Measurements from ENCODE around the gene CAPNS2. TPM values are rescaled to one million over a fixed set of nuclear protein-coding genes. Genes with fewer than 3 reads are reported as not detected.

CAPNS2 gene
- total RNA-seq, 2 experiments from 2014 or later: not detected

DNA sequence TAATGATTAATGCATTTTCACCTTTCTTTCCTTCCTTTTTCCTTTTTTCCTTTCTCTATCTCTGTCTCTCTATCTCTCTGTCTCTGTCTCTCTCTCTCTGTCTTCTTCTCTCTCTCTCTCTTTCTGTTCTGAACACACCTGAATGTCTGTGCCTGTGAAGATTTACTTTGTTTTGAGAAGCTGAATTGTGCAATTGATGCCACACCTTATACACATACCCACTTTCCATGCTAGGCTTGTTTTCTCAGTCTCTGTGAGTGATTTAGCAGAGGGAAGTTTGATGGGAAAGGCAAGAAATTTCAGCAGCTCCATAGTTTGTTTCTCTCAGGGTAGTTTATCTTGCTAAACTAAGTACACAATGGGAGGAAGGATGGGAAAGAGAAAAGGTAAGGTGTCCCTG is 9.3 kb upstream of the CAPNS2 start:
- intact Hi-C loops (cut with micrococcal nuclease; ENCODE audit: unreplicated experiment): no loop called here
- Histone ChIP-seq H4K20me1 (ENCODE audit: insufficient read depth, low read length) (no peaks in the 10 kb centered on the region), H2AFZ (ENCODE audit: low read length) (no peak overlapping the region), H3K9me2 (ENCODE audit: insufficient read depth, low read length) (no peaks in the 10 kb centered on the region), H3K4me2 (ENCODE audit: low read length) (no peak overlapping the region), H3K4me3 (ENCODE audit: low read depth, low read length, poor library complexity, severe bottlenecking) (no peak overlapping the region), H3K27ac (ENCODE audit: low read depth, low read length, poor library complexity, severe bottlenecking) (no peak overlapping the region), H3K36me3 (ENCODE audit: insufficient read depth, low read length) (no peaks in the 10 kb centered on the region), H3K79me2 (ENCODE audit: insufficient read depth, low read depth, low read length) (no peaks in the 10 kb centered on the region), H3K9me3 (ENCODE audit: low read length) (no peaks in the 10 kb centered on the region), H3K4me1 (ENCODE audit: insufficient read depth, low read length, poor library complexity, severe bottlenecking) (no peaks in the 10 kb centered on the region)
- BruUV-seq (replicated peaks): no TSS peak
- ChIA-PET POLR2A (no interaction called here), CTCF (ENCODE audit: unreplicated experiment) (no interaction called here)
- no peak for DNase-seq (ENCODE audit: low spot score)
- TF ChIP-seq, protein P1, sequence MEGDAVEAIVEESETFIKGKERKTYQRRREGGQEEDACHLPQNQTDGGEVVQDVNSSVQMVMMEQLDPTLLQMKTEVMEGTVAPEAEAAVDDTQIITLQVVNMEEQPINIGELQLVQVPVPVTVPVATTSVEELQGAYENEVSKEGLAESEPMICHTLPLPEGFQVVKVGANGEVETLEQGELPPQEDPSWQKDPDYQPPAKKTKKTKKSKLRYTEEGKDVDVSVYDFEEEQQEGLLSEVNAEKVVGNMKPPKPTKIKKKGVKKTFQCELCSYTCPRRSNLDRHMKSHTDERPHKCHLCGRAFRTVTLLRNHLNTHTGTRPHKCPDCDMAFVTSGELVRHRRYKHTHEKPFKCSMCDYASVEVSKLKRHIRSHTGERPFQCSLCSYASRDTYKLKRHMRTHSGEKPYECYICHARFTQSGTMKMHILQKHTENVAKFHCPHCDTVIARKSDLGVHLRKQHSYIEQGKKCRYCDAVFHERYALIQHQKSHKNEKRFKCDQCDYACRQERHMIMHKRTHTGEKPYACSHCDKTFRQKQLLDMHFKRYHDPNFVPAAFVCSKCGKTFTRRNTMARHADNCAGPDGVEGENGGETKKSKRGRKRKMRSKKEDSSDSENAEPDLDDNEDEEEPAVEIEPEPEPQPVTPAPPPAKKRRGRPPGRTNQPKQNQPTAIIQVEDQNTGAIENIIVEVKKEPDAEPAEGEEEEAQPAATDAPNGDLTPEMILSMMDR (conservative IDR thresholded peaks at IDR 0.05; ENCODE audit: low read length): no peak
- no peak for TF ChIP-seq EZH2phosphoT487 (IDR thresholded peaks at IDR 0.05; ENCODE audit: borderline replicate concordance, low read depth, low read length)

DNA sequence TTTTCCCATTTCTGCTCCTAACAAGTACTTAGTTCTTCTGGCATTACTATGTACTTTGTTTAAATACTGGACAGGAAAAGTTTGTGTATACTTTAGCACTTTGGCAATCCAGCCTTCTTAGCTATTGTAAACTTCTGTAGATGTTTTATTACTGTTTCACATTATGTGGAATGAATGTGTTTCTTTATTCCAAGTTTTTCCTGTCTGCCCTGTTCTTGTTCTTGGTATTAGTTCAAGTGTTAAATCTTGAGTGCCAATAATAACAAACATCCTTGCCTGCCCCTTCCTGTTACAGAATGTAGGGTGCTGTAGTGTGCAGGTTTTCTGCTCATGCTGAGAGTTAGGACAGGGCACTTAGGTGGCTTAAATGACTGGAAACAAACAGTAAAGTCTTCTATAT is 7.3 kb upstream of the CAPNS2 start:
- H3K4me2 ChIP-seq (ENCODE audit: low read length): no peak overlapping the region
- intact Hi-C loops (cut with micrococcal nuclease; ENCODE audit: unreplicated experiment): no loop called here
- H4K20me1 ChIP-seq (ENCODE audit: insufficient read depth, low read length): no peaks in the 10 kb centered on the region

DNA sequence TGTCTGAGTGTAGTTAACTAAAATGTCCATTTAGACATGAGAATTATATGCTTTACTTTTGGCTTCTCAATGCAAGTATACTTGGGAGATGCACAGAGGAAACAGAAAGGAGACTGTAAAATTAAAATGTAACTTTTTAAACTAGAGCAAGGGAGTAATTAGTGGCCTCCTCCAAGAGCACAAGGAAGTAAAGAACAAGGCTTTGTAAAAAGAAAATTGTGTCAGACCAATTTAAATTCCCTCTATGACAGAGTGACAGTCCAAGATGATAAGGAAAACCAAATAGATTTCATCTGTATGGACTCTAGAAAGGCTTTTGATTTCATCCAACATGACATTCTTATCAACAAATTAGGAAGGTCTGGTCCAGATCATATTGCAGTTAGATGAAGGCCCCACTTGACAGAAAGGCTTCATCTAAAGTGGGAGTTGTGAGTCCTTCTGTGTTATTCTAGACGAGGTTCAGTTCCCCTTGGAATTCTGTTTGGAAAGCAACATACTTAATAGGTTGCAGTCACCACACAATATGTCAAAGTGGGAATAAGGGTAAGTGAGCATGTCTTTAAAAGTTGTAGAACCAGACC is 6.5 kb upstream of the CAPNS2 start:
- TF ChIP-seq, protein P1 (conservative IDR thresholded peaks at IDR 0.05; ENCODE audit: low read length): no peak
- no peak for TF ChIP-seq EZH2phosphoT487 (IDR thresholded peaks at IDR 0.05; ENCODE audit: borderline replicate concordance, low read depth, low read length)
- CTCF ChIA-PET (ENCODE audit: unreplicated experiment): no interaction called here
- Histone ChIP-seq H3K36me3 (ENCODE audit: insufficient read depth, low read length) (no peaks in the 10 kb centered on the region), H3K4me1 (ENCODE audit: insufficient read depth, low read length, poor library complexity, severe bottlenecking) (no peaks in the 10 kb centered on the region), H3K79me2 (ENCODE audit: insufficient read depth, low read depth, low read length) (no peaks in the 10 kb centered on the region), H3K9me3 (ENCODE audit: low read length) (no peaks in the 10 kb centered on the region), H3K9me2 (ENCODE audit: insufficient read depth, low read length) (no peaks in the 10 kb centered on the region), H3K27ac (ENCODE audit: low read depth, low read length, poor library complexity, severe bottlenecking) (no peak overlapping the region), H2AFZ (ENCODE audit: low read length) (no peak overlapping the region), H3K4me3 (ENCODE audit: low read depth, low read length, poor library complexity, severe bottlenecking) (no peak overlapping the region), H4K20me1 (ENCODE audit: insufficient read depth, low read length) (no peaks in the 10 kb centered on the region), H3K4me2 (ENCODE audit: low read length) (no peak overlapping the region)
- POLR2A ChIA-PET: no interaction called here
- intact Hi-C loops (cut with micrococcal nuclease; ENCODE audit: unreplicated experiment): no loop called here
- BruUV-seq (replicated peaks): no TSS peak
- DNase-seq (ENCODE audit: low spot score): no peak

More for the DNA sequence above, 7.3 kb upstream of the CAPNS2 start:
- no peak overlapping the region for H2AFZ ChIP-seq (ENCODE audit: low read length)
- no peaks in the 10 kb centered on the region for H3K79me2 ChIP-seq (ENCODE audit: insufficient read depth, low read depth, low read length)
- no peaks in the 10 kb centered on the region for H3K9me3 ChIP-seq (ENCODE audit: low read length)
- no peaks in the 10 kb centered on the region for H3K9me2 ChIP-seq (ENCODE audit: insufficient read depth, low read length)
- TF ChIP-seq, protein P1 (conservative IDR thresholded peaks at IDR 0.05; ENCODE audit: low read length): no peak
- TF ChIP-seq EZH2phosphoT487 (IDR thresholded peaks at IDR 0.05; ENCODE audit: borderline replicate concordance, low read depth, low read length): no peak
- no peaks in the 10 kb centered on the region for H3K4me1 ChIP-seq (ENCODE audit: insufficient read depth, low read length, poor library complexity, severe bottlenecking)
- H3K27ac ChIP-seq (ENCODE audit: low read depth, low read length, poor library complexity, severe bottlenecking): no peak overlapping the region
- no TSS peak for BruUV-seq (replicated peaks)
- H3K36me3 ChIP-seq (ENCODE audit: insufficient read depth, low read length): no peaks in the 10 kb centered on the region
- ChIA-PET CTCF (ENCODE audit: unreplicated experiment) (no interaction called here), POLR2A (interaction anchor here (0.9 kb wide), 1 partner anchor 31 kb away, joined by 3 read pairs; no protein-coding TSS in a partner anchor)
- no peak overlapping the region for H3K4me3 ChIP-seq (ENCODE audit: low read depth, low read length, poor library complexity, severe bottlenecking)
- DNase-seq (ENCODE audit: low spot score): no peak

Data from OCI-LY7 (cell line).